Stimulated activated naive CD8-positive, alpha-beta T cell treated with anti-CD3 and anti-CD28 coated beads, Interleukin-15, Interleukin-2, amounts not matched to agents 100 U/mL and 50 U/mL, for 24 hours (primary cell): Measurements from ENCODE around the gene ZNF446.

Source experiments
- ATAC-seq: fragments of 150-1000 bp; cut with Tn5 transposase; one replicate; pipeline ENCODE4 v1.10.0; 2021
- DNase-seq: peaks from one replicate; pipeline ENCODE4 v3.0.0; 2021

ZNF446 gene

DNA sequence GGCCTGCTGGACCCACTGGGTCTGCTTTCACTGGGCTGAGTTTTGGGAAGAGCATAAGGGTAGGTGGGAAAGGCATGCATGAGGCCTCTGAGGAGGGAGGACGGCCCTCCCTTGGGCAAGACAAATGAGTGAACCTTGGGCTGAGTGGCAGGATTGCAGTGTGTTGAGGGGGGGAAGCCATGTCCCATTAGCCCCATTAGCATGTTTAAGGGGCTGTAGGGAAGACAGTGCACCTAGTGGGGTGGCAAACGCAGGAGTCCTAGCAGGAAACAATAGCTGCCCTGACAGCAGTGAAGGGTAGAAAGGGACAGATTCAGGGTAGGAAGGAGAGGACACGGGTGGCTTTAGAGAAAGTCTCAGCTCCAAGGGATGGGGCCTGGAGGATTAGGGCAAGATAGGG lies 46.6 kb downstream of the ZNF446 start:
- ATAC-seq, result no peak
- no peak for DNase-seq

DNA sequence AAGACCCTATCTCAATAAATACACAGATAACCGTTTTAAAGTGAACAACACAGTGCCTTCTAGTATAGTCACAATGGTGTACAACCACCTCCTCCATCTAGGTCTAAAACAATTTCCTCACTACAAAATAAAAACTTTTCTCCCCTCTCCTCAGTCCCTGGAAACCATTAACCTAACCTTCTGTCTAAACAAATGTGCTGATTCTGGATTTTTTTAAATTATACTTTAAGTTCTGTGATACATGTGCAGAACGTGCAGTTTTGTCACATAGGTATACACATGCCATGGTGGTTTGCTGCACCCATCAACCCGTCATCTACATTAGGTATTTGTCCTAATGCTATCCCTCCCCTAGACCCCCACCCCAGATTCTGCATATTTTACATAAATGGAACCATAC lies 53.3 kb downstream of the ZNF446 start:
- no peak for DNase-seq

More for the DNA sequence above, 53.3 kb downstream of the ZNF446 start:
- ATAC-seq, result no peak
